Neuronal stem cell (in vitro differentiated cells): ENCODE measurements around the gene FBXW7.

Experiments used
- DNase-seq: peaks from one replicate; pipeline ENCODE4 v3.0.0-alpha.2; 2013; ENCODE audit warnings: low spot score
- H2AFZ ChIP-seq: one replicate; pipeline ENCODE4 v1.6.1; 2013; ENCODE audit warnings: mild to moderate bottlenecking, low read length, inconsistent platforms
- H2AK5ac ChIP-seq: 2 replicates; pipeline ENCODE4 v1.6.1; 2013; ENCODE audit warnings: low read depth, mild to moderate bottlenecking, inconsistent platforms, low read length, moderate library complexity, mixed read lengths
- H2BK120ac ChIP-seq: 2 replicates; pipeline ENCODE4 v1.6.1; 2013; ENCODE audit warnings: low read depth, mild to moderate bottlenecking, inconsistent platforms, low read length, moderate library complexity, mixed read lengths
- H2BK12ac ChIP-seq: one replicate; pipeline ENCODE4 v1.6.1; 2013; ENCODE audit warnings: low read length, inconsistent platforms
- H2BK15ac ChIP-seq: 2 replicates; pipeline ENCODE4 v1.6.1; 2013; ENCODE audit warnings: mild to moderate bottlenecking, low read length, inconsistent platforms, mixed read lengths
- H2BK5ac ChIP-seq: one replicate; pipeline ENCODE4 v1.6.1; 2013; ENCODE audit warnings: inconsistent platforms, mild to moderate bottlenecking, low read length, moderate library complexity
- H3K14ac ChIP-seq: one replicate; pipeline ENCODE4 v1.6.1; 2013; ENCODE audit warnings: low read length, inconsistent platforms
- H3K18ac ChIP-seq: 2 replicates; pipeline ENCODE4 v1.6.1; 2013; ENCODE audit warnings: low read length, inconsistent platforms
- H3K23ac ChIP-seq: 2 replicates; pipeline ENCODE4 v1.6.1; 2013; ENCODE audit warnings: low read depth, mild to moderate bottlenecking, mixed read lengths, low read length, inconsistent platforms; ENCODE audit not compliant: poor library complexity
- H3K27ac ChIP-seq: replicated peaks from 3 replicates; pipeline ENCODE4 v1.5.1; 2013; ENCODE audit warnings: low read length, inconsistent platforms
- H3K27me3 ChIP-seq, 3 experiments: 2 replicates each; pipeline ENCODE4 v1.6.1; 2013; ENCODE audit warnings: low read length in 3 of 3, mild to moderate bottlenecking in 2 of 3, inconsistent platforms in 1 of 3, low read depth in 1 of 3, mixed read lengths in 1 of 3, moderate library complexity in 1 of 3; ENCODE audit not compliant: control insufficient read depth in 3 of 3, insufficient read depth in 3 of 3
- H3K36me3 ChIP-seq, 2 donors: replicated peaks in 1 of 2; 2 replicates each; pipeline ENCODE4 v1.6.1; 2013; ENCODE audit warnings: low read length in 2 of 2; ENCODE audit not compliant: control insufficient read depth in 2 of 2, insufficient read depth in 2 of 2
- H3K4ac ChIP-seq: 2 replicates; pipeline ENCODE4 v1.6.1; 2013; ENCODE audit warnings: inconsistent platforms, mild to moderate bottlenecking, low read length, moderate library complexity
- H3K4me1 ChIP-seq, 2 donors: 1 replicate in 1 of 2; 2 replicates in 1 of 2; pipeline ENCODE4 v1.6.1; 2013; ENCODE audit warnings: low read length in 2 of 2, low read depth in 1 of 2; ENCODE audit not compliant: control insufficient read depth in 2 of 2, insufficient read depth in 1 of 2
- H3K4me2 ChIP-seq: one replicate; pipeline ENCODE4 v1.6.1; 2013; ENCODE audit warnings: mild to moderate bottlenecking, low read length, inconsistent platforms; ENCODE audit not compliant: insufficient read depth, poor library complexity, severe bottlenecking
- H3K4me3 ChIP-seq, 2 donors: 2 replicates each; pipeline ENCODE4 v1.5.1; 2013; ENCODE audit warnings: low read length in 2 of 2, mild to moderate bottlenecking in 2 of 2, inconsistent platforms in 1 of 2, moderate library complexity in 1 of 2
- H3K79me1 ChIP-seq: one replicate; pipeline ENCODE4 v1.6.1; 2013; ENCODE audit warnings: low read depth, mild to moderate bottlenecking, inconsistent platforms, low read length, moderate library complexity
- H3K9ac ChIP-seq: one replicate; pipeline ENCODE4 v1.6.1; 2013; ENCODE audit warnings: mild to moderate bottlenecking, low read depth, low read length, inconsistent platforms; ENCODE audit not compliant: poor library complexity
- H3K9me3 ChIP-seq, 2 donors: replicated peaks in 1 of 2; 2 replicates each; pipeline versions ENCODE3 to v1.6.1; 2013; ENCODE audit warnings: low read length in 2 of 2, mild to moderate bottlenecking in 2 of 2, inconsistent platforms in 1 of 2, low read depth in 1 of 2, mixed read lengths in 1 of 2, moderate library complexity in 1 of 2; ENCODE audit not compliant: control insufficient read depth in 2 of 2, insufficient read depth in 1 of 2
- H4K8ac ChIP-seq: one replicate; pipeline ENCODE4 v1.6.1; 2013; ENCODE audit warnings: low read depth, mild to moderate bottlenecking, inconsistent platforms, low read length, moderate library complexity
- H4K91ac ChIP-seq: one replicate; pipeline ENCODE4 v1.6.1; 2013; ENCODE audit warnings: low read length, low read depth, mild to moderate bottlenecking, inconsistent platforms; ENCODE audit not compliant: poor library complexity
- WGBS, 2 donors: extraction: QIAGEN DNeasy Blood & Tissue Kit; methylation state at CpG; one replicate each; pipeline ENCODE4 v1.1.7; 2013; ENCODE audit warnings: missing lambda C conversion rate in 2 of 2, mixed read lengths in 1 of 2; ENCODE audit not compliant: insufficient read length in 2 of 2, insufficient replicate concordance in 1 of 2; ENCODE audit errors: extremely low coverage in 2 of 2; 5-methylcytosine and 5-hydroxymethylcytosine counted together

The FBXW7 gene

GRCh38 chr4:152360045-152360410 lies 175.9 kb downstream of the FBXW7 start:
- Histone ChIP-seq H3K4me2 (no peak overlapping the region), H3K9me3 (no peaks in the 10 kb centered on the region), H3K23ac (no peak overlapping the region), H3K4me1 (no peaks in the 10 kb centered on the region), H3K27me3 (no peaks in the 10 kb centered on the region), H3K4me3 (no peak overlapping the region), H2BK15ac (no peak overlapping the region), H2AFZ (no peak overlapping the region), H2BK5ac (no peak overlapping the region), H4K91ac (no peak overlapping the region), H3K14ac (no peak overlapping the region), H2BK12ac (no peak overlapping the region), H2BK120ac (no peak overlapping the region), H2AK5ac (no peak overlapping the region), H3K36me3 (no peaks in the 10 kb centered on the region), H3K4ac (no peak overlapping the region), H3K79me1 (no peaks in the 10 kb centered on the region), H4K8ac (no peak overlapping the region), H3K9ac (no peak overlapping the region), H3K27ac (no peak overlapping the region), H3K18ac (no peak overlapping the region)
- no CpG with 5 or more reads among the region's 1 CpG for WGBS, 2 donors
- no peak for DNase-seq

GRCh38 chr4:152359208-152360044 lies 176.5 kb downstream of the FBXW7 start:
- Histone ChIP-seq H3K4me3 (no peak overlapping the region), H3K4ac (no peak overlapping the region), H2BK12ac (no peak overlapping the region), H3K9me3 (no peaks in the 10 kb centered on the region), H3K14ac (no peak overlapping the region), H3K23ac (no peak overlapping the region), H3K27ac (no peak overlapping the region), H2BK120ac (no peak overlapping the region), H3K27me3 (no peaks in the 10 kb centered on the region), H3K9ac (no peak overlapping the region), H2BK15ac (no peak overlapping the region), H2AFZ (no peak overlapping the region), H3K18ac (no peak overlapping the region), H3K36me3 (no peaks in the 10 kb centered on the region), H2BK5ac (no peak overlapping the region), H4K8ac (no peak overlapping the region), H2AK5ac (no peak overlapping the region), H4K91ac (no peak overlapping the region), H3K4me1 (no peaks in the 10 kb centered on the region), H3K4me2 (no peak overlapping the region), H3K79me1 (no peaks in the 10 kb centered on the region)
- WGBS, 2 donors, result no CpG with 5 or more reads among the region's 9 CpGs
- DNase-seq, result no peak

GRCh38 chr4:152357206-152357605 lies 178.7 kb downstream of the FBXW7 start:
- no peak overlapping the region for H2BK12ac ChIP-seq
- no peak overlapping the region for H2BK5ac ChIP-seq
- H3K27ac ChIP-seq, result no peak overlapping the region
- H3K36me3 ChIP-seq, result no peaks in the 10 kb centered on the region
- no peaks in the 10 kb centered on the region for H3K27me3 ChIP-seq
- H3K4ac ChIP-seq, result no peak overlapping the region
- no peak overlapping the region for H3K23ac ChIP-seq
- peaks cover 1 to 5% of the 10 kb centered on the region in 2 donors for H3K4me1 ChIP-seq
- no peak overlapping the region for H4K8ac ChIP-seq
- H2AFZ ChIP-seq, result no peak overlapping the region
- H3K14ac ChIP-seq, result no peak overlapping the region
- no peak overlapping the region for H3K4me3 ChIP-seq
- H3K4me2 ChIP-seq, result no peak overlapping the region
- no peak overlapping the region for H2BK120ac ChIP-seq
- no peak overlapping the region for H4K91ac ChIP-seq
- no peaks in the 10 kb centered on the region for H3K9me3 ChIP-seq
- no peak overlapping the region for H3K18ac ChIP-seq
- H2BK15ac ChIP-seq, result no peak overlapping the region
- no CpG with 5 or more reads among the region's 6 CpGs for WGBS, 2 donors
- no peak overlapping the region for H2AK5ac ChIP-seq
- H3K9ac ChIP-seq, result no peak overlapping the region
- DNase-seq, result no peak
- no peaks in the 10 kb centered on the region for H3K79me1 ChIP-seq

- no peak overlapping the region for H2BK5ac ChIP-seq
- H3K9me3 ChIP-seq, result no peaks in the 10 kb centered on the region
- H3K4ac ChIP-seq, result no peak overlapping the region
- H3K18ac ChIP-seq, result no peak overlapping the region
- no peak overlapping the region for H2AK5ac ChIP-seq
- H3K23ac ChIP-seq, result no peak overlapping the region
- no peak overlapping the region for H2BK120ac ChIP-seq
- no peak overlapping the region for H3K27ac ChIP-seq
- H3K27me3 ChIP-seq, result no peaks in the 10 kb centered on the region
- no peaks in the 10 kb centered on the region for H3K36me3 ChIP-seq
- no peak overlapping the region for H3K4me3 ChIP-seq
- no peak overlapping the region for H4K91ac ChIP-seq
- no peak overlapping the region for H2AFZ ChIP-seq
- H4K8ac ChIP-seq, result no peak overlapping the region
- DNase-seq, result no peak
- no peak overlapping the region for H3K9ac ChIP-seq
- H2BK15ac ChIP-seq, result no peak overlapping the region
- no peak overlapping the region for H2BK12ac ChIP-seq
- H3K14ac ChIP-seq, result no peak overlapping the region
- H3K4me2 ChIP-seq, result no peak overlapping the region
- no CpG with 5 or more reads among the region's 1 CpG for WGBS, 2 donors
- H3K79me1 ChIP-seq, result no peaks in the 10 kb centered on the region
- peaks cover 1 to 5% of the 10 kb centered on the region in 2 donors for H3K4me1 ChIP-seq
Measured at GRCh38 chr4:152356428-152357034, 179.4 kb downstream of the FBXW7 start.
